HL-60 (cell line): ENCODE results near the gene SHROOM3.

Experiments used
- DNase-seq, 2 experiments: peaks; one replicate each; pipeline ENCODE4 v3.0.0-alpha.2; 2010 to 2020; ENCODE audit warnings: low read depth in 1 of 2, low spot score in 1 of 2
- H3K27ac ChIP-seq: fragments of 250-450 bp; sonication (Bioruptor Pico); replicated peaks from 2 replicates; pipeline ENCODE4 v1.5.1; 2020; ENCODE audit warnings: mild to moderate bottlenecking, moderate library complexity
- H3K27me3 ChIP-seq: fragments of 250-450 bp; sonication (Bioruptor Pico); 2 replicates; pipeline ENCODE4 v1.5.1; 2021; ENCODE audit warnings: mild to moderate bottlenecking, moderate library complexity; ENCODE audit not compliant: insufficient read depth, poor library complexity, severe bottlenecking
- H3K4me3 ChIP-seq: replicated peaks from 2 replicates; pipeline ENCODE4 v1.5.1; 2011; ENCODE audit warnings: mild to moderate bottlenecking, control low read depth, low read length; ENCODE audit not compliant: insufficient read depth
- GABPA ChIP-seq: IDR thresholded peaks from 2 replicates; pipeline ENCODE4 v1.6.1; 2012; ENCODE audit warnings: low read depth
- POLR2AphosphoS5 ChIP-seq: IDR thresholded peaks from 2 replicates; pipeline ENCODE4 v1.6.1; 2012; ENCODE audit warnings: low read depth
- SPI1 ChIP-seq: IDR thresholded peaks from 2 replicates; pipeline ENCODE4 v1.6.1; 2012; ENCODE audit warnings: low read depth, mild to moderate bottlenecking, borderline replicate concordance
- TF ChIP-seq, protein P1 (sequence below): IDR thresholded peaks from one replicate; pipeline ENCODE4 v1.5.1; 2011; ENCODE audit warnings: low read length, control low read depth, inconsistent platforms; ENCODE audit not compliant: insufficient read depth
- TF ChIP-seq, protein P2 (sequence below): IDR thresholded peaks from 2 replicates; pipeline ENCODE4 v1.6.1; 2012; ENCODE audit warnings: low read depth; ENCODE audit not compliant: insufficient replicate concordance

The SHROOM3 gene

DNA sequence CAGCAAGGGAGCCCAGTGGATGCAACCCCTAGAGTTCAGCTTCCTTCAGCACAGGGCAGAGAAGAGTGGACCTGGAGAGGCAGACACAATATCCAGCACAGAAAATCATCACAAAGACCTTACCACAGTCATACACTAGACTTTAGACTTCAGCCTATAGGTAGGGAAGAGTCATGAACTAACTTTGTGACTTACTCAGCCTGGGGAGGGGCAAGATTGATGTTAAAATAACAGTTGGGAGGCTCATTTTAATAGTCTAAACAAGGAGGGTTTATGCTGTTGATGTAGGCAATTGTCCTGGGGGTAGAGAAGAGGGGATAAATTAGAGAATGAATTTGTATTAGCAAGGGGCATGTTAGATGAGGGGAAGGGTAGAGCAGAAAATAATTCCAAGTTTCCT is 338.7 kb downstream of the SHROOM3 start:
- no peak for DNase-seq
- no peaks in the 10 kb centered on the region for H3K27me3 ChIP-seq
- TF ChIP-seq POLR2AphosphoS5, result no peak
- no peak for TF ChIP-seq GABPA
- TF ChIP-seq, protein P1, sequence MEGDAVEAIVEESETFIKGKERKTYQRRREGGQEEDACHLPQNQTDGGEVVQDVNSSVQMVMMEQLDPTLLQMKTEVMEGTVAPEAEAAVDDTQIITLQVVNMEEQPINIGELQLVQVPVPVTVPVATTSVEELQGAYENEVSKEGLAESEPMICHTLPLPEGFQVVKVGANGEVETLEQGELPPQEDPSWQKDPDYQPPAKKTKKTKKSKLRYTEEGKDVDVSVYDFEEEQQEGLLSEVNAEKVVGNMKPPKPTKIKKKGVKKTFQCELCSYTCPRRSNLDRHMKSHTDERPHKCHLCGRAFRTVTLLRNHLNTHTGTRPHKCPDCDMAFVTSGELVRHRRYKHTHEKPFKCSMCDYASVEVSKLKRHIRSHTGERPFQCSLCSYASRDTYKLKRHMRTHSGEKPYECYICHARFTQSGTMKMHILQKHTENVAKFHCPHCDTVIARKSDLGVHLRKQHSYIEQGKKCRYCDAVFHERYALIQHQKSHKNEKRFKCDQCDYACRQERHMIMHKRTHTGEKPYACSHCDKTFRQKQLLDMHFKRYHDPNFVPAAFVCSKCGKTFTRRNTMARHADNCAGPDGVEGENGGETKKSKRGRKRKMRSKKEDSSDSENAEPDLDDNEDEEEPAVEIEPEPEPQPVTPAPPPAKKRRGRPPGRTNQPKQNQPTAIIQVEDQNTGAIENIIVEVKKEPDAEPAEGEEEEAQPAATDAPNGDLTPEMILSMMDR, result no peak

DNA sequence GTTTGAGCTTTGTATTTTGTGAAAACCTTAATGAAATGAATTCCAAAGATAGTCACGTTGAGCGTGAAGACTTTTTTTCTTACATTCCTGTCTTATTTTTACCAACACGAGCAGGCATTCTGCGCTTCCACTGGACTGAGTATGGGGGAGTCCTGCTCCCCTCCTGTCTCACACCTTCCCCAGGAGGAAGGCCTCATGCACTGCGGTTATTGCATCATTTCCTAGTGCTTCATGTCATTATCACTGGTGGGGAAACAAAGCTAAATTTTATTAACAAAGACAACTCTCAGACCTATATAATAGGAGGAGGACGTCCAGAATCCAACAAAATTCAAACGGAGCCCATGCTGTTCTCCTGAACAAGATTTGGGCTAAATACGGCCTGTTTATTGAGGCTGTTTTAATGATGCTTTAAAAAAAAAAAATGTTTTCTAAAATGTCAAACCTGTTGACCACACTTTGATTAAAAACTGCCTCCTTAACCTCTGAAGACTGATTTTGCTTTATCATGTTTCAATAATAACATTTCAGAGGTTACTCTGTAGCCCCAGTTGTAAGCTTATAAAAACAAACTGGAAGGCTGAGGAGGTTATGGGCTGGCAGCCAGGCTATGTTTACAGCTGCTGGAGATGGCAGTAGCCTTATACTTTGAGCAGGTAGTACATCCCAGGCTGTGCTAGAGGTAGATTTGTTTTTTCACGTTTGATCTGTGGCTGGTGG is 344.9 kb downstream of the SHROOM3 start:
- Histone ChIP-seq H3K4me3 (no peak overlapping the region), H3K27ac (no peak overlapping the region), H3K27me3 (peaks cover 4% of the 10 kb centered on the region)
- TF ChIP-seq SPI1 (no peak), POLR2AphosphoS5 (no peak), GABPA (no peak)
- TF ChIP-seq, protein P1, result no peak
- TF ChIP-seq, protein P2, sequence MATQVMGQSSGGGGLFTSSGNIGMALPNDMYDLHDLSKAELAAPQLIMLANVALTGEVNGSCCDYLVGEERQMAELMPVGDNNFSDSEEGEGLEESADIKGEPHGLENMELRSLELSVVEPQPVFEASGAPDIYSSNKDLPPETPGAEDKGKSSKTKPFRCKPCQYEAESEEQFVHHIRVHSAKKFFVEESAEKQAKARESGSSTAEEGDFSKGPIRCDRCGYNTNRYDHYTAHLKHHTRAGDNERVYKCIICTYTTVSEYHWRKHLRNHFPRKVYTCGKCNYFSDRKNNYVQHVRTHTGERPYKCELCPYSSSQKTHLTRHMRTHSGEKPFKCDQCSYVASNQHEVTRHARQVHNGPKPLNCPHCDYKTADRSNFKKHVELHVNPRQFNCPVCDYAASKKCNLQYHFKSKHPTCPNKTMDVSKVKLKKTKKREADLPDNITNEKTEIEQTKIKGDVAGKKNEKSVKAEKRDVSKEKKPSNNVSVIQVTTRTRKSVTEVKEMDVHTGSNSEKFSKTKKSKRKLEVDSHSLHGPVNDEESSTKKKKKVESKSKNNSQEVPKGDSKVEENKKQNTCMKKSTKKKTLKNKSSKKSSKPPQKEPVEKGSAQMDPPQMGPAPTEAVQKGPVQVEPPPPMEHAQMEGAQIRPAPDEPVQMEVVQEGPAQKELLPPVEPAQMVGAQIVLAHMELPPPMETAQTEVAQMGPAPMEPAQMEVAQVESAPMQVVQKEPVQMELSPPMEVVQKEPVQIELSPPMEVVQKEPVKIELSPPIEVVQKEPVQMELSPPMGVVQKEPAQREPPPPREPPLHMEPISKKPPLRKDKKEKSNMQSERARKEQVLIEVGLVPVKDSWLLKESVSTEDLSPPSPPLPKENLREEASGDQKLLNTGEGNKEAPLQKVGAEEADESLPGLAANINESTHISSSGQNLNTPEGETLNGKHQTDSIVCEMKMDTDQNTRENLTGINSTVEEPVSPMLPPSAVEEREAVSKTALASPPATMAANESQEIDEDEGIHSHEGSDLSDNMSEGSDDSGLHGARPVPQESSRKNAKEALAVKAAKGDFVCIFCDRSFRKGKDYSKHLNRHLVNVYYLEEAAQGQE, result no peak
- no peak for DNase-seq

More for the DNA sequence above, 338.7 kb downstream of the SHROOM3 start:
- H3K4me3 ChIP-seq, result no peak overlapping the region
- H3K27ac ChIP-seq, result no peak overlapping the region

DNA sequence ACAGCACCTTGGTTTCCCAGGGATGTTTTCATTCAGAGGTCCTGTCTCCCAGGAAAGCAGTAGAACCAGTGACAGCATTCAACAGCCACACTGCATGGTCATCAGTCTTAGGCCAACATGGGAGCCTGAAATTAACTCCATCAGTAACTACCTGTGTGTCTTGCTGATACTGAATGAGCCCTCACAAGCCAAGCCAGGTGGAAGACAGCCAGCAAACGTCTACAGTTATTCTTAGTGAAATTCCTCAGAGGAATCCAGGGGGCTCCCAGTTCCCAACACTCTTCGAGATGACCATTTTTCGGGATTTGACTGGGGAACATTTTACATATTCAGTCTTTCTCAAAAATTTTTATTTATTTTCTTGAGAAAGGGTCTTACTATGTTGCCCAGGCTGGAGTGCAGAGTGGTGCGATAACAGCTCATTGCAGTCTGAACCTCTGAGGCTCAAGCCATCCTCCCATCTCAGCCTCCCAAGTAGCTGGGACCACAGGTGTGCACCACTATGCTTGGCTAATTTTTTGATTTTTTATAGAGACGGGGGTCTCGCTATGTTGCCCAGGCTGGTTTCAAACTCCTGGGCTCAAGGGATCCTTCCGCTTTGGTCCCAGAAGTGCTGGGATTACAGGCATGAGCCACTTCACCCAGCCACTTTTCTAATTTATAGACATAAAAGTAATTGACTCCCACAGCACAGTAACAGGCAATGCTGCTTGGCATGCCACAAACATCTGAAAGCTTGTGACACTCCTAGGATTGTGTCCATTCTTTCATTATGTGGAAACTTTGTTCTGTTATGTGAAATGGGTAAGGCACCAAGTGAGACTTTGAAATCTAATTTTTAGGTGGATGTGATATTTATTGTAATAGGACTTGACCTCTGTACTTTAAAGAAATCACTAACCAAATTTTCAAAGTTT is 346.0 kb downstream of the SHROOM3 start:
- TF ChIP-seq SPI1 (no peak), POLR2AphosphoS5 (no peak), GABPA (no peak)
- TF ChIP-seq, protein P1, result no peak
- TF ChIP-seq, protein P2, result no peak
- no peak for DNase-seq
- H3K27ac ChIP-seq, result no peak overlapping the region
- H3K4me3 ChIP-seq, result no peak overlapping the region
- peaks cover 4% of the 10 kb centered on the region for H3K27me3 ChIP-seq
